ENCODE data around the gene AP5M1. TPM values are rescaled to one million over a fixed set of nuclear protein-coding genes. Genes with fewer than 3 reads are reported as not detected.

Gene AP5M1
- total RNA-seq, 1 donor from 2014 or later, result 73.5 TPM

Other genes with a start within 250 kb of the AP5M1 start
- gene EXOC5, start 66 bp upstream of the AP5M1 start, total RNA-seq, result 74.8 and 83.0 TPM in 2 replicates
- gene NAA30, start 121.6 kb downstream of the AP5M1 start, total RNA-seq, result 32.6 and 35.2 TPM in 2 replicates
- gene CCDC198, start 224.9 kb downstream of the AP5M1 start, total RNA-seq, result 41.0 and 74.6 TPM in 2 replicates

Data from renal cortical epithelial cell (primary cell).